HG03103 (cell line): Measurements from ENCODE around the gene CDK15.
"Not testable (repeated sequence)": the region's sequence is repeated elsewhere in the genome, so short reads cannot be mapped to it uniquely, and the experiment has no call there.

Experiments
- ATAC-seq: cut with Tn5 transposase; IDR thresholded peaks from one replicate; pipeline ENCODE4 v1.9.1; 2021; ENCODE audit warnings: low read depth; ENCODE audit not compliant: unreplicated experiment

CDK15 gene

DNA sequence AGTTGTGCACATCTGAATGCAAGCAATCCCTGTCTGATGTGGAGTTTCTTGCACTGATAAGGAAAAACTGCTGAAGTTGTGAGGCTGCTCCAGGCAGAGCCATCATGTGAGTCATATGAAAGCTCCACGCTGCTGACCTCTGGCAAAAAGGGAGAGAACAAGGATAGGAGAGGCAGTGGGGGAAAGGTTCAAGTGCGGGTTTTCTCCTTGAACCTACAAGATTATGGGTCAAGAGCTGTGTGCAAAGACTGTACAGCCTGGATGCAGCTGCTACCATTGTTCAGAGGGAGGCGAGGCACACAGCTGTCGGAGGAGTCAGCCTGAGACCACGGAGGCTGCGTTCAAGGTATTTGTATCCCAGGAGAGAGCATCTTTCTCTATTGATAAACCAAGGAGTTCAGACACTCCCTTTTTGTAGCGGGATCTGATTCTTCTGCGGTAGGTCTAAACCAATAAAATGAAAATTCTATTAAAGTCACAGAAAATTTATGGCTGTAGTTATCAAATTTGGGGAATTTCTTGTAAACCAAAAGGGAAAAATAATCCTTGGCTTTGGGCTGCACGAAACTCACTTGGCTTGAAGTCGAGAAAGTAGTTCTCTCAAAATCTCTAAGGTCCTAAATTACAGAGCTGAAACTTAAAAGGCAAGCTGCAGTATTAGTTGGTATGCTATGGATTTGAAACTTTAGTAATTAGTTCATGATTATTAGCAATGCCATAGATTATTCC, at the start of gene CDK15:
Gene CDK15 (plus strand): TSS at position 96 of the 729 bp plus-strand sequence. CDS start 128 bp downstream, at position 224.
- ATAC-seq = no peak

DNA sequence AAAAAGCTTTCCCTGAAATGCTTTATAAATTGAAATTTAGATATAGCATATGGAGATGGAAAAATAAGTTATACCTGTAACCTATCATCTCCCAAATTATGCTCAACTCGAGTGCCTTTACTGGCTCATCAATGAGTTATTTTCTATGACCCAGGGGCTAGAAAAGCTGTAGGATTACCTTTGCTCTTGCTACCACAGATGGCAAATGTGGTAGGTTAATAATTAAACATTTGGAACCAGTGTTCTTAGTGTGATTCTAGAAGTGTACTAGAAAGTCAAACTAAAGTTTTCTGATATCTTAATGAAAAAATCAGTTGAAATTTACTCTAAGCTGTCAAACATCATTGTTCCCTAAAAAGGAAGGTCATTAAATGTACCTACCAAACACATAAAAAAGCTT, 48.1 kb upstream of the CDK15 start:
- no peak for ATAC-seq

DNA sequence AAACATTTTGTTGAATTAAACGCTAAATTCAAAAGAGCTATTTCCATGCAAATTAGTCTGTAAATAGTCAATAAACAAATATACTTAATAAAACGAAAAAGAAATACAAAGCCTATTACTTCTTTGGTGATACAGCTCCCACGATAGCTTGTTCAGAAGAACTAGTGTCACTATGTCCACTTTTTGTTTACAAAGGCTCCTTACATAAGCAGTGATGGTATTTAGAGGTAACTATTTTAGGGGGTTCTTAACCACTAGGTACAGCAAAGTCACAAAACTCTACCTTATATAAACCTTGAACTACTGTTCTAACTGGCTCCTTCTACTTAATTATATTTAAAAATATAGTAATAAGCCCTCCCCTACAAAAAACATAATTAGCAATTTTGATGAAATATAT, 47.5 kb upstream of the CDK15 start:
- no peak for ATAC-seq

DNA sequence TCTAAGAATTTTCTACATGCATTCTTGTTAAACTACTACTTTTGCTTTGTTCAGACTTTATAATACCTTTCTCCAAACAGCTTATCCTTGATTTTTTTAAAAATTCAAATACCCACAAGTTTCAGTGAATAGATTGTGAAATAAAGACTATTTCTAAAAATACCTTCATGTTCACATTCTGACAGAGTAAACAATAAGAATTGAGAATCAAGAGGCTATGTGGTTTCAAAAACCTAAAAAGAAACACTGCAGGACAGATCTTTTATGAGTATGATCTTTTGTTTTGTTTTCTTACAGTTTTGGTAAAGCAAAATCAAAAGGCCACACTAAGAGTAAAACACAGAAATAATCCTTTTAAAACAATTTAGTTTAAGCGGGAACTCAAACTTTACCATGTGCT, 46.8 kb upstream of the CDK15 start:
- no peak for ATAC-seq

DNA sequence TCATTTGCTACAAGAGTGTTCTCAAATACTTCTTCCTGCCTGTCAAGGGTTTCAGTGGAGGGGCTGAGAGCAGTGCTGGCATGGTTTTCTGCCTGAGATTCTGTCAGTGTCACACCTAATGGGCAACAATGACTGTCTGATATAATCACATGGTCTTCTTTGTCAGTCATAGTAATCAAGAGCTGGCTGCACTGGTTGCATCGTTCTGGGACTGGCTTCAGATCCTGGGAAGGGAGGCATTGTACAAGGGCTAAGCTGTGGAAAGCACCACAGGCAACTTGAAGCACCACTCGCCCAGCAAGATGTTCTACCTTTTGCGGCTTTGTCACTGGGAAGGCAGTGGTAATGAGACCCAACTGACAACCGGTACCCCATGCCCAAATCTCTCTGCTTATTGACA, 45.2 kb upstream of the CDK15 start:
- ATAC-seq = no peak

DNA sequence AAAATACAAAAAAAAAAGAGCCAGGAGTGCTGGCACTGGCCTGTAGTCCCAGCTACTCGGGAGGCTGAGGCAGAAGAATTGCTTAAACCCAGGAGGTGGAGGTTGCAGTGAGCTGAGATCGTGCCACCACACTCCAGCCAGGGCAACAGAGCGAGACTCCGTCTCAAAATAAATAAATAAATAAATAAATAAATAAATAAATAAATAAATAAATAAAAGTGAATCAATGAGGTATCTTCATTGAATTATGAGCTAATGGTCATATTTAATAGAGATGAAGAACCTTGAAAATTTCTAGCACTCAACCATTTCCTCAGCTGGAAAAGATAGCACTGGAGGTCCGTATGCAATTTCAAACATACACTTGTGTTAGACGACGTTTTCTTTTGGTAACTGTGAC, 41.9 kb upstream of the CDK15 start:
- not testable (repeated sequence) for ATAC-seq

DNA sequence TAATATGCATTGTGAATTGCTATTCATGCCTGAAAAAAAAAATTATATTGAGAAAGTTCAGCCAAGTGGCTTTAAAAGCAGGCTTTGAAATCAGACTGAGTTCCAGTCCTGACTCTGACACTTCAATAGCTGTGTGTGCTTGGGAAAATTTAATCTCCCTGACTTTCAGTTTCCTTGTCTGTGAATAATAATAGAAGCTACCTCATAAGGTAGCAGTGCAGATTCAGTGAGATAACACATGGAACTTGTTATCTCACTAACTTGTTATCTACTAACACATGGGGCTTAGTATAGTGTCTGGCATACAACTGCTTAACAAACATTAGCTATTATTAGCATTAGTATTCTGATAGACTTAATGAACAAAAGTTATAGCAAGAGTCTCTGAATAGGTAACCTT, 40.5 kb upstream of the CDK15 start:
- no peak for ATAC-seq

DNA sequence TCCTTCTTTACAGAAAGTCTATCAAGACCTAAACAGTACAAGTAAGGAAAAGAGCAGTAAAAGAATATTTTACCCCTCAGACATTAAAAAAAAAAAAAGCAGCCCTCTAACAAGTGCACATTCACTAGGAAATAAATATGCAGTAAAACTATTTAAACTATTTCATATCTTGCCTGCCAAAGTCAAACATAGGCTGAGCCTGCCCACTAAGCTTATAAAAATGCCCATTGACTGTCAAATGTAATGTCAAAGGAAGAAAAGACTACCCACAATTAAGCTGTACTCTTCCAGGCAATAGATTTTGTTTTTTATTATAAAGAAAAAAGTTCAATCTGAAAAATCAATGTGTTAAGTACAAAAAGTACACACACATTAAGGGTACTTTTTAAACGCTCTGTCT, 37.4 kb upstream of the CDK15 start:
- ATAC-seq = no peak

DNA sequence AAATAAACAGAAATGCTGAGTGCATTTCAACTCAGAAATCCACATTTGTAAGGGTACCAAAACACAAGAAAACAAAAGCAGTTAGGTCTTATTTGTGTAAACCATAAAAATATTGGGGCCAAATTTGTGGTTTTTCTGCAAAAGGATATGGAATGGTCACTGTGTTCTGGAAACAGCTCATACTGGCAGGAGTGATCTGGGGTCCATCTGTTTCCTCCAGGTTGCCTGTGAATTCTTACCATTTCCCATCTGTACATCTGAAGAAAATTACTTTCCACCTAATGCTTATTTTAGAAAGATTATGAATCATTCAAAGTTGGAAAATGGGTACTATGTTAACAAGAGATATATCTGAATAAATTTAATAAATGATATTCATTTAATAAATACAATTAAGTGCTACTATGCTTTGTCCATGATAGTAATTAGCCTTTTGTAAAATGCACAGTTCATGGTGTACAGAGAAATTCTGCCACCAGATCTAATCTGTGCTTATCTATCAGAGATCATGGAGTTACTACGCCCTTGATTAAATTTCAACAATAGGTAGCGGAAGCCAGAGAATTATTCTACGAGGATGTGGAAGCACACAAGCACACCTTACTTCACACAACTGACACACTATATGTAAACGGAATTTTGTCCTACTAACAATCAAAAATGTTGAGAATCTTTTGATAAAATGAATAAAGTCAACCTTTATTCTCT, 36.5 kb upstream of the CDK15 start:
- ATAC-seq = no peak

DNA sequence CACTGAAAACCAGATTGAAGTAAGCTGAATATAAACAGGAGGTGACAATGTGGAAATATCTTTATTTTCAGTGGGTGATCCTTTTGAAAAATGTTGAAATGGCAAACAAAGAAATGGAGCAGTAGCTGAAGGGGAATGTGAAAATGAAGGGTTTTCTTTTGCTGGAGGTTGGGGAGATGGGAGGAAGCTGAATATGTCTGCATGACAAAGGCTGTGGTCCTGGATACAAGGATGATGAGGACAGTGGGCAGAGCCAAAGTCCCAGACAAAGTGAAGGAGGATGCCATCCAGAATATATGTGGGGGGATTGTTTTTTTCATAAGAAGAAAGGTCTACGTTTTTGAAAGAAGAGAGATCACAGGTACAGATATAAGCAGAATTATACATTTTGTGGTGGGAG, 32.3 kb upstream of the CDK15 start:
- ATAC-seq = no peak

DNA sequence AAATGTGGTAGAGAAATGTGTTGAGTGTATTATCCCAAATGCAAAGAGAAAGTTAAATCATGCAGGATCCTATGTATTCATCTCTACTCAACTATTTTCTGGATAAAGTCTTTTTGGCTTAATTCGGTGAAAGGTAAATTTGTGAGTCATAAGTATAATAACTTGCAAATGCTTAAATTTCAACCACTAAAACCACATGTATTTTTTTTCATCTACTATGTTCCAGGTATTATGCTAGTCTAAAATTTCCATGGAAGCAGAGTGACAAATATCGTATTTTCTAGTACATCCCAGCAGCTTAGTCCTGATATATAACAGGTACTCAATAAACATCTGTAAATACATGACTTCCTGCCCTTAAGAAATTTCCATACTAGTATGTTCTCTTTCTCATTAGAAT, 31.8 kb upstream of the CDK15 start:
- ATAC-seq = no peak

DNA sequence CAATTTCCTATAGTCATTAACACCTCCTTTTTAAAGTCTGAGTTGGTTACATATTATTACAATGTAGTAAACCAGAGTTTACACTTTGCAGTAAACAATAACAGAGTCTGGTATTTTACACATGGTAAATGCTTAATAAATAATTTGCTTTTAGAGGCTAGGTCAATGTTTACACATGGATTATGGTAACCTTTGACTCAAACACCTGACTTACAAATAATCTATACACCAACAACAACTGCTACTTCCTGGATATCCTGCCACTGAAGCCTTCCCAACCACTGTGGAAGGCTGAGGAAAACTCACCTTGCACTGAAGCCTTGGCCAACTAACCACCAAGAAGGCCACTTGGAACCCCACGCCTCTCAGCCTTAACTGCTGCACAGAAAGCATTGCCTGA, 31.0 kb upstream of the CDK15 start:
- ATAC-seq = no peak

DNA sequence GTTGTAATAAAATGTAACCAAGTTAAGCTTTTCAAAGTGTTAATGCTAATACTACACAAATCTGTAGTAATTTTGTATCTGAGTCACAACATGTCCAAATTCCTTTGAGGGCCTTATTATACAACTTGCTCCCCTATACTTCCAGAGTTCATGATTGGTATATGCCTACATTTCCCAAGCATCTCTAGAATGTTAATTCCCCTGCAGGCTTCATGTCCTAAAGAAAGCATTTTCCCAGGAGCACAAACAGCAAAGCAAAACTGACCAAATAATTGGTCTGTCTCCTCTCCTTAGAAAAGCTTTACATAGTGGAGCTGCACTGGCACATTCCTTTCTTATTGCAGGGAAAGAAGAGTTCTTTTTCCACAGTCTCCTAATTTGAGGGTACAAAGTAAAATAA, 29.3 kb upstream of the CDK15 start:
- ATAC-seq = no peak

DNA sequence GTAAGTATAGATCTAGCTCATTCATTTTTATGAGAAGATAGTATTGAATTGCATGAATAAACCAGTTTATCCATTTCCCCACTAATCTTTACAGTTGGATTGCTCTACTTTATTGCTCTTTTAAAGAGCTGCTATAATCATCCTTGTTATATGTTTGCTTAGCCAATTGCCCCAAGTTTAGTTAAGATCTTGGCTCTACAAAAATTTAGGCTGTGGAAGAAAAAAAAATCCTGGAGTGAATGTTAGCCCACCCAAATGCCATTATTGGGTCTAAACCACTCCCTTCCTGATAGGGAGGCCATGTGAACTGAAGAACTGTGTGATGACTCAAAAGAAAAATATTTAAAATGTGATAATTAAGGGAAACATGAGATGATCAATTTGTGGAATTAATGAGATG, 28.5 kb upstream of the CDK15 start:
- no peak for ATAC-seq

DNA sequence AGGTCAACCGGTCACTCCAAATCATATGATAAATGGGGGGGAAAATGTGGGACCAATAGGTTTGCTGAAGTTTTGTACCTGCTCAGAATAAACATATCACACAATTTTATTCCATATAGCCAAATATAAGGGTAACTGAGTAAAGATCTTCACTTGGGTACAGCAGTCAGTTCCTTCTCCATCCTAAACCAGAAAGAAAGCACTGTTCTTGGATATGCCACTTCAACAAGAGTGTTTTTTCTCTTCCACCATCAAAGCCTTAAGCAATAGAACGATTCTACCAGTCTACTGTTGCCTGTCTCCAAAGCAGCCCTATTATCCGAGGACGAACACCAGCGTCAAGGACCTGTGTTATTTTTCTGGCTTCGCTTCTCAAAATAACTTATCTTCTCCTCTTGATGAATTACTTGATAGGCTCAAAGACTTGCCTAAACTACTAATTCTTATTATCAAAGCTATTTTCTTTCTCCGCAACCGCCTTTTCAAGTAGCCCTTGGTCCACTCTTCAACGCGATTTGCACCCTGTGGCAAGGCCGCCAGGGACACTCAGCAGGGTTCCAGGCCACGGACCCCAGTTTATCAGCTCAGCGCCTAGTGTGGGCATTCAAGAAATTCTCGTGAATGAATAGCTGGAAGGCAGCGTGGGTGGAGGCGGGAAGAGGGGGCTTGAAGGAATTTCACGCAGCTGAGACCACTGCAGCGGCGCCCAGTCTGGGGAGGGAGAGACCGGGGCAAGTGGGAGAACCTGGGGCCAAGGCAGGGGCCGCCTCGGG, 26.2 kb upstream of the CDK15 start:
- peak; percentile 2 for ATAC-seq

DNA sequence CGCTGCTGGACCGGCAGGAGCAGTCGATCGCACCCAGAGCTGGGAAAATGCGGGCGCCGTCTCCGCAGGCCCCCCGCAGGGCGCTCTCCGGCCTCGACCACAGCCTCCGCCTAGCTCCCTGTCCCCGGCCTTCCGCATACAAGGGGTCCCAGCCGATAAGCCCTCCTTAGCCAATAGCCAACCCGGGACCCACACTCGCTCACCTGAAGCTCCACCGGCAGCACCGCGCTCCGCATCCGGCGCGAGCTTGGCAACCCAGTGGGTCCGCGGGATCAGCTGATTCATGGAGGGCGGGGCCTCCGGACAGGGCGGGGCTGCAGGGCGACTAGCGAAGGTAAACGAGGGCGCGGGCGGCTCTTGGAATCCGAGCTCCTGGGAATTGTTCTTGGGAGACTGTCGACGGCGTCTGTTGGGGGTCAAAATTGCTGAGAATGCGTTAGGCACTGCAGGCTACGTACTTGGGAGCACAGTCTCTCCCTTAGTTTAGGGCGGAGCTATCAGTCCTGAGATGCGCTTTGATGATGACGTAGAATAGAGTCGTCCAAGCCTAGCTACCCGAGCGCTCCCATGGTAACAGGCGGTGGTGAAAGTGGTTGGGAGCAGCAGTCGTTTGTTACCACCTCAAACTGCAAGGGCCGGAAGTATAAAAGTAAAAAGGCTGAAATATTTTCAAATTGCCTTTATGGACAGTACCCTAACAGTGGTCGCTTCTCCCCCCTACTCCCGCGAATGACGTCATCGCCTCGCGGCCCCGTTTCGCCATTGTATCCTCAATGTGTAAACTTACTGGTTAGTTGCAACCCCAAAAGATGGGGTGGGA, 25.5 kb upstream of the CDK15 start, which contains the start of gene ALS2:
Gene ALS2 (minus strand): TSS at position 260 of the 820 bp plus-strand sequence. CDS start 12,048 bp downstream, outside the sequence.
- ATAC-seq = peak; percentile 92

DNA sequence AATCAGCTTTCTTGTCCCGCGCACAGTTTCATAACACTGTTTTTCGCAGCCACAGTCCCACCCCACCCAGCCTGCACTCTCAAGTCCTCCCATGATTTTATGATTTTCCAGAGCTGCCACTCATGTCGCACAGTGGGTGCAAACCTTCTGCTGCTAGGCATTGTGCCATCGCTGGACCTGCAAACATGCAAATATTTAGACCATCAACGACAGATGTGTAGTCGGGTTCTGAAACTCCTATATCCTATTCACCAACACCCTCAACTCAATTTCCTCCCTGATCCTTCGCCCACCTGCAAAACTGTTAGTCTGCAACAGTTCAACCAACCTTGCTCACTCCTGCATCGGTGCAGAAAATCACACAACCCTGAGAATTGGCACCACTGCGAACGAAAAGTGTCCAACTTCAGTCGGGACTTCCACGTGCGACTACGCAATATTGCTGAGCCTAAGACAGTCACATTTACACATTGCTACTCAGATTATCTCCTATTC, 24.7 kb upstream of the CDK15 start:
- ATAC-seq = no peak

DNA sequence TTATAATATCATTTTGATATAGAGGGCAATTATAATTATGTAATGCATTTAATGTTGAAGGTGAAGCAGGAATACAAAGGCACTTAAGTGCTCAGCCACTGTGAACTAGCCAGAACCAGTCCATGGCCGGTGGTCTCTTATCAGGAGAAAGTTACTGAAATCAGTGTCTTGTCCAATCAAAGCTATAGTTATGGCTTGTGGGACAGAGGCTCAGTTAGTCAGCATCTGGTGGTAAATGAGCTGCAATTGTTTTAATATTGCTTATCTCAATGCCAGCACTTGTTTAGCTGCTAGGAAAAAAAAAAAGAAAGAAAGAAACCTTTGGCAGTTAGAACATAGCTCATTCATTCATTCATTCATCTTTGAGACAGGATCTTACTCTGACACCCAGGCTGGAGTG, 21.8 kb upstream of the CDK15 start:
- ATAC-seq = no peak

DNA sequence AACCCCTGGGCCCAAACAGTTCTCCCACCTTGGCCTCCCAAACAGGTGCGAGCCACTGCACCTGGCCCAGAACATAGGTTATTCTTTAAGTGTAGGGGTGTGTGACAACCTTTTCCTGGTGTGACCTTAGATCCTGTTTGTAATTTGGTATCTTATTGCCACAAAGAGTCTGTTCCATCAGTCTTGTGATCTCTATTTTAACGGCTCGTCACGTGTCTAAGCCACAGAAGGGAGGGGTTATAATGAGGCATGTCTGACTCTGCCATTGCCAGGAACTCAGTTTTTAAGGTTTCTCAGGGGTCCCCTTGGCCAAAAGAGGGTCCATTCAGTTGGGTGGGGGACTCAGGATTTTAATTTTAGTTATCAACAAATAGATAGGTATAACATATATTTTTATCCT, 21.2 kb upstream of the CDK15 start:
- no peak for ATAC-seq

DNA sequence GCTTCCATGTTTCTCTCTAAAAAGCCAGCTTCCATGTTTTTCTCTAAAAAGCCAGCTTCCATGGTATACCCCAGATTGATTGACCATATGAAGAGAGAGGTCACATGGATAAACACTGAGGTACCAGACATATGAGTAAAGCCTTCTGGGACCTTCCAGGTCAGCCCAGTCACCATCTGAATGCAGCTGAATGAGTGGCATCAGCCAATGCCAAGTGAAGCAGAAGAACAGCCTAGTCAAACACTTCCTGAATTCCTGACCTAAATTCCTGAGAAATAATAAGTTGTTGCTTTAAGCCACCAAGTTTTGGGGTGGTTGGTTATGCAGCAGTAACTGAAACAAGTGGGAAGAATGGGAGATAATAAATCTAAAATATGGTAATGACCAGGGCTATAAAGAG, 19.9 kb upstream of the CDK15 start:
- ATAC-seq = no peak
